Stimulated activated memory B cell treated with anti-CD40 and anti-IgM and Interleukin-4, amounts not matched to agents 10 μg/mL and 1 μg/mL and 100 μg/mL, for 72 hours (primary cell): ENCODE results near the gene IRF6.
A peak's percentile ranks its signal among the peaks of the same experiment; 100 is the strongest.

Experiments used
- ATAC-seq: fragments of 150-1000 bp; cut with Tn5 transposase; 2 replicates; pipeline ENCODE4 v1.10.0; 2021
- H3K27ac Mint-ChIP-seq: one replicate; pipeline ENCODE4 v1.8.0; 2022; ENCODE audit warnings: mild to moderate bottlenecking, mixed read lengths
- H3K27me3 Mint-ChIP-seq: one replicate; pipeline ENCODE4 v1.8.0; 2022; ENCODE audit warnings: mixed read lengths
- H3K36me3 Mint-ChIP-seq: one replicate; pipeline ENCODE4 v1.8.0; 2022; ENCODE audit warnings: mixed read lengths
- H3K4me1 Mint-ChIP-seq: one replicate; pipeline ENCODE4 v1.8.0; 2022; ENCODE audit warnings: mixed read lengths
- H3K4me3 Mint-ChIP-seq: one replicate; pipeline ENCODE4 v1.8.0; 2022; ENCODE audit warnings: mild to moderate bottlenecking, moderate library complexity, mixed read lengths
- H3K9me3 Mint-ChIP-seq: one replicate; pipeline ENCODE4 v1.8.0; 2022; ENCODE audit warnings: mixed read lengths

The IRF6 gene

DNA sequence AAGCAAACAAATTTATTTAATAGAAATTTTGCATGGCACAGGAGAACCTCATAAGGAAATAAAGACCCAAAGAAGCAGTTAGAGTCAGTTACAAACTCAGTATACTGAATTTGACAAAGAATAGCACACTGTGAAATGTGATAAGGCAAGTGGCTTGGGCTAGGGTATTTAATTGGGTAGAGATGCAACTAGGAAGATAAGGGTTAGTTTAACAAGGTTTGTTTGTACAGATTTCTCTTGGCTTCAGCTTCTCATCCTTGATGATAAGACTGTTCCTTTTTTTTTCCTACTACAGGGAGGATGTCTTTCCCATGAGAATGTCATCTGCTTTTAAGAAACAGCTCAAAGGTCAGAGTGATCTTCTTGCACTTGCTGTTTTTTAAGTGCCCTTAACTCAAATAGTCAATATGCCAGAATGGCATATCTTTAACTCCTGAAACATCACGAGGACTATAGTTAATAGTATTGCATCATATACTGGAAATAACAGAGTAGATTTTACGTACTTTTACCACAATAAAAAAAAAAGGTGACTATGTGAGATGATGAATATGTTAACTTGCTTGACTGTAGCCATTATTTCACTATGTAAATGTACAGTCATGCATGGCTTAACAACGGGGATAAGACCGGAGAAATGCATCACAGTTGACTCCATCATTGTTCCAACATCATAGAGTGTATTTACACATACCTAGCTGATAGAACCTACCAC is 59.3 kb downstream of the IRF6 start:
- H3K9me3 Mint-ChIP-seq, result no peaks in the 10 kb centered on the region
- H3K27ac Mint-ChIP-seq, result peak overlapping the region; percentile 78
- no peak for ATAC-seq
- H3K27me3 Mint-ChIP-seq, result no peaks in the 10 kb centered on the region
- H3K4me3 Mint-ChIP-seq, result no peak overlapping the region
- no peaks in the 10 kb centered on the region for H3K36me3 Mint-ChIP-seq
- peaks cover 47% of the 10 kb centered on the region for H3K4me1 Mint-ChIP-seq

DNA sequence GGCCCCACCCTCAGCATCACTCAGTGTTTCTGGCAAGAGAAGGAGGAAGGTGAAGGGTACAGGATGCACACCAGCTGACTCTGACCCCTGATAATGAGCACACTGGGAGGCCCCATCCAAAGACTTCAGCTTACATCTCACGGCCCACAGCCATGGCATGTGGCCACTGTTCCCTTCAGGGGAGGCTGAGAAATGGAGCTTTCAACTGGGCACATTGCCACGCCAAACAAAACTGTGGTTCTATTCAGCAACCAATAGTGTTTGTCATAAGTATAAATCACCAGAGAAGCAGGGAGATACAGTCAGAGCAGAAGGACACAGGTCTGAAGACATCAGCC is 62.8 kb downstream of the IRF6 start:
- Mint-ChIP-seq H3K4me1 (peaks cover 30% of the 10 kb centered on the region), H3K4me3 (no peak overlapping the region), H3K36me3 (no peaks in the 10 kb centered on the region), H3K9me3 (no peaks in the 10 kb centered on the region), H3K27me3 (no peaks in the 10 kb centered on the region), H3K27ac (peak overlapping the region; percentile 51)
- ATAC-seq, result no peak

GRCh38 chr1:209742409-209743144 is 63.4 kb downstream of the IRF6 start:
- no peak overlapping the region for H3K4me3 Mint-ChIP-seq
- ATAC-seq, result peak; percentile 13
- peaks cover 25% of the 10 kb centered on the region for H3K4me1 Mint-ChIP-seq
- no peaks in the 10 kb centered on the region for H3K9me3 Mint-ChIP-seq
- H3K27me3 Mint-ChIP-seq, result no peaks in the 10 kb centered on the region
- peak overlapping the region; percentile 51 for H3K27ac Mint-ChIP-seq
- no peaks in the 10 kb centered on the region for H3K36me3 Mint-ChIP-seq

GRCh38 chr1:209741889-209742288 is 64.1 kb downstream of the IRF6 start:
- Mint-ChIP-seq H3K4me1 (peaks cover 23% of the 10 kb centered on the region), H3K27ac (no peak overlapping the region)
- ATAC-seq, result no peak

GRCh38 chr1:209741193-209741592 is 64.7 kb downstream of the IRF6 start:
- Mint-ChIP-seq H3K4me1 (peaks cover 26% of the 10 kb centered on the region), H3K9me3 (no peaks in the 10 kb centered on the region), H3K36me3 (no peaks in the 10 kb centered on the region), H3K4me3 (no peak overlapping the region), H3K27me3 (no peaks in the 10 kb centered on the region), H3K27ac (no peak overlapping the region)
- ATAC-seq, result no peak

More at GRCh38 chr1:209741889-209742288, 64.1 kb downstream of the IRF6 start:
- Mint-ChIP-seq H3K4me3 (no peak overlapping the region), H3K9me3 (no peaks in the 10 kb centered on the region), H3K36me3 (no peaks in the 10 kb centered on the region), H3K27me3 (no peaks in the 10 kb centered on the region)

DNA sequence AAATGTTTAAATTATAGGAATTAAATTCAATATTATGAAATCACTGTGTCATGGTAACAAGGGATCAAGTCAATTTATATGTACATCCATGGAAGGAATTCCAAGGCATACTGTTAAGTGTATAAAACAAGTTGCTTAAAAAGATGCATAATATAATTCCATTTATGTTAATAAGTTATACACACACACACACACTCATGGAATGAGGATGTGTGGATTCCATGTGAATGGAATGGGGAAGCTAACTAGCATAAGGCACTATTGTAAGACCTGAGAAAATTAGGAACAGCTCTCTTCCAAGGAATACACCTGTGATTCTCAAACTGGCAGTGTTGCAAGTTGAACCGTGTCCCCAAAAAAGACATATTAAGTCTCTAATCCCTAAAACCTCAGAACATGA is 67.7 kb downstream of the IRF6 start:
- no peaks in the 10 kb centered on the region for H3K9me3 Mint-ChIP-seq
- no peaks in the 10 kb centered on the region for H3K36me3 Mint-ChIP-seq
- no peak overlapping the region for H3K4me3 Mint-ChIP-seq
- H3K27ac Mint-ChIP-seq, result no peak overlapping the region
- H3K4me1 Mint-ChIP-seq, result peaks cover 41% of the 10 kb centered on the region
- H3K27me3 Mint-ChIP-seq, result no peaks in the 10 kb centered on the region
- ATAC-seq, result no peak

DNA sequence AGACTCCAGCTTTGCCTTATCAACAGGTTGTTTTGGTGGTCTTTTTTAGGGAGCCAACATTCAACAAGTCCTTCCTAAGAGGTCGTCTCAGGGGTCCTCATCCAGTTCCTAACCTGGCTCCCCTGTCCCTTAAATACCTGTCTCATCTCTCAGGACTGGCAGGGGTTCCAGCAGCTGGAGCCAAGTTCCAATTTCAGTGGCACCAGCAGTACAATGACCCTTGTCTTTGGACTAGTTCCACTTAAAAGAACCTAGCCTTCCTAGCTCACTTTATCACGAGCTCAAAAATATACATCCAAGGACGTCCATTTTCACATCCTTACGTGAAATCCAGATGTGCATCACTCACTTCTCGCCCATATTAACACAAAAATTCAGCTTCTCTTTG is 68.8 kb downstream of the IRF6 start:
- Mint-ChIP-seq H3K27ac (peak overlapping the region; percentile 18), H3K36me3 (no peaks in the 10 kb centered on the region), H3K9me3 (no peaks in the 10 kb centered on the region), H3K27me3 (no peaks in the 10 kb centered on the region), H3K4me3 (no peak overlapping the region), H3K4me1 (peaks cover 36% of the 10 kb centered on the region)
- ATAC-seq, result no peak

- Mint-ChIP-seq H3K27ac (peak overlapping the region; percentile 18), H3K27me3 (no peaks in the 10 kb centered on the region), H3K9me3 (no peaks in the 10 kb centered on the region), H3K36me3 (no peaks in the 10 kb centered on the region), H3K4me1 (peaks cover 36% of the 10 kb centered on the region), H3K4me3 (no peak overlapping the region)
- peak; percentile 41 for ATAC-seq
These were observed 69.3 kb downstream of the IRF6 start for GRCh38 chr1:209736490-209737117.
